Activated T-cell treated with anti-CD3 and anti-CD28 coated beads, Interleukin-2, amount 50 U/mL, for 48 hours (primary cell): ENCODE results near the gene LCN1.

ENCODE experiments used
- DNase-seq, 2 experiments: peaks; one replicate each; pipeline ENCODE4 v3.0.0-alpha.2; 2020

The LCN1 gene

GRCh38 chr9:135520916-135521607, at the start of gene LCN1:
LCN1 (plus strand) TSS chr9:135521440; CDS start chr9:135521498, 58 bp downstream.
- DNase-seq = peak in 1 of 2 experiments; percentile 2

GRCh38 chr9:135471791-135472640, 49.2 kb upstream of the LCN1 start:
- no peak for DNase-seq

- no peak for DNase-seq
Measured at GRCh38 chr9:135473972-135474543, 47.2 kb upstream of the LCN1 start.

GRCh38 chr9:135474915-135475314, 46.3 kb upstream of the LCN1 start:
- DNase-seq = peak; percentile 32 to 43

GRCh38 chr9:135476561-135477355, 44.5 kb upstream of the LCN1 start:
- no peak for DNase-seq

- no peak for DNase-seq
Measured at GRCh38 chr9:135478191-135478590, 43.0 kb upstream of the LCN1 start.

- DNase-seq = peak in 1 of 2 experiments; percentile 25
Measured at GRCh38 chr9:135478829-135479468, 42.3 kb upstream of the LCN1 start.

- no peak for DNase-seq
Measured at GRCh38 chr9:135479469-135480052, 41.7 kb upstream of the LCN1 start, which contains the start of gene PPP1R26. PPP1R26 (plus strand) TSS chr9:135479782; CDS start chr9:135484511, 4,729 bp downstream.

- peak; percentile 24 to 29 for DNase-seq
Measured at GRCh38 chr9:135480071-135480939, 40.9 kb upstream of the LCN1 start.

- DNase-seq = no peak
Measured at GRCh38 chr9:135480940-135481310, 40.3 kb upstream of the LCN1 start.

GRCh38 chr9:135482015-135482754, 39.1 kb upstream of the LCN1 start:
- DNase-seq = no peak

- no peak for DNase-seq
Measured at GRCh38 chr9:135484460-135485277, 36.6 kb upstream of the LCN1 start.

- no peak for DNase-seq
Measured at GRCh38 chr9:135485385-135485784, 35.9 kb upstream of the LCN1 start.

- DNase-seq = no peak
Measured at GRCh38 chr9:135485832-135486231, 35.4 kb upstream of the LCN1 start.

- no peak for DNase-seq
Measured at GRCh38 chr9:135486267-135487065, 34.8 kb upstream of the LCN1 start.

- no peak for DNase-seq
Measured at GRCh38 chr9:135487281-135488012, 33.8 kb upstream of the LCN1 start.

- DNase-seq = no peak
Measured at GRCh38 chr9:135488013-135488330, 33.3 kb upstream of the LCN1 start.

GRCh38 chr9:135488527-135488926, 32.7 kb upstream of the LCN1 start:
- DNase-seq = no peak
